Omental fat pad (tissue), 4 donors: ENCODE measurements around the gene DNM2. TPM values are rescaled to one million over a fixed set of nuclear protein-coding genes. Genes with fewer than 3 reads are reported as not detected.

Source experiments
- ATAC-seq: fragments of 150-250 bp; one replicate; pipeline ENCODE4 v1.9.1; 2016; ENCODE audit warnings: mild to moderate bottlenecking, moderate library complexity; ENCODE audit not compliant: low FRiP score
- DNase-seq: peaks from one replicate; pipeline ENCODE4 v3.0.0-alpha.2; 2019; ENCODE audit warnings: low spot score
- total RNA-seq, 4 donors: library from RNA; depleted of rRNA; stranded (reverse); fragments of >200 nt; gene quantifications; one replicate each; pipeline ENCODE4 v1.1.0, GENCODE V29; 2016
- TF ChIP-seq, protein P1 (sequence below), 3 donors: fragments of 450-650 bp; IDR thresholded peaks; one replicate each; pipeline ENCODE4 v1.5.1; 2016 to 2017; ENCODE audit warnings: antibody characterized with exemption in 3 of 3, mild to moderate bottlenecking in 3 of 3, moderate library complexity in 2 of 3

The DNM2 gene
- total RNA-seq, 4 donors from 2014 or later, result 76.5 to 135 (median 99.9) TPM

GRCh38 chr19:10685210-10685609, 32.7 kb upstream of the DNM2 start:
- DNase-seq, result no peak
- TF ChIP-seq, protein P1, sequence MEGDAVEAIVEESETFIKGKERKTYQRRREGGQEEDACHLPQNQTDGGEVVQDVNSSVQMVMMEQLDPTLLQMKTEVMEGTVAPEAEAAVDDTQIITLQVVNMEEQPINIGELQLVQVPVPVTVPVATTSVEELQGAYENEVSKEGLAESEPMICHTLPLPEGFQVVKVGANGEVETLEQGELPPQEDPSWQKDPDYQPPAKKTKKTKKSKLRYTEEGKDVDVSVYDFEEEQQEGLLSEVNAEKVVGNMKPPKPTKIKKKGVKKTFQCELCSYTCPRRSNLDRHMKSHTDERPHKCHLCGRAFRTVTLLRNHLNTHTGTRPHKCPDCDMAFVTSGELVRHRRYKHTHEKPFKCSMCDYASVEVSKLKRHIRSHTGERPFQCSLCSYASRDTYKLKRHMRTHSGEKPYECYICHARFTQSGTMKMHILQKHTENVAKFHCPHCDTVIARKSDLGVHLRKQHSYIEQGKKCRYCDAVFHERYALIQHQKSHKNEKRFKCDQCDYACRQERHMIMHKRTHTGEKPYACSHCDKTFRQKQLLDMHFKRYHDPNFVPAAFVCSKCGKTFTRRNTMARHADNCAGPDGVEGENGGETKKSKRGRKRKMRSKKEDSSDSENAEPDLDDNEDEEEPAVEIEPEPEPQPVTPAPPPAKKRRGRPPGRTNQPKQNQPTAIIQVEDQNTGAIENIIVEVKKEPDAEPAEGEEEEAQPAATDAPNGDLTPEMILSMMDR (IDR thresholded peaks at IDR 0.05), result no peak
- ATAC-seq, result no peak

- no peak for DNase-seq
- no peak for ATAC-seq
- TF ChIP-seq, protein P1 (IDR thresholded peaks at IDR 0.05), result no peak
These were observed 31.7 kb upstream of the DNM2 start for GRCh38 chr19:10686193-10686592.

- TF ChIP-seq, protein P1 (IDR thresholded peaks at IDR 0.05), result no peak
- DNase-seq (no peak), ATAC-seq (no peak)
These were observed 31.0 kb upstream of the DNM2 start for GRCh38 chr19:10686661-10687517.

GRCh38 chr19:10687518-10688288, 30.2 kb upstream of the DNM2 start:
- TF ChIP-seq, protein P1 (IDR thresholded peaks at IDR 0.05), result no peak
- ATAC-seq (no peak), DNase-seq (no peak)

DNA sequence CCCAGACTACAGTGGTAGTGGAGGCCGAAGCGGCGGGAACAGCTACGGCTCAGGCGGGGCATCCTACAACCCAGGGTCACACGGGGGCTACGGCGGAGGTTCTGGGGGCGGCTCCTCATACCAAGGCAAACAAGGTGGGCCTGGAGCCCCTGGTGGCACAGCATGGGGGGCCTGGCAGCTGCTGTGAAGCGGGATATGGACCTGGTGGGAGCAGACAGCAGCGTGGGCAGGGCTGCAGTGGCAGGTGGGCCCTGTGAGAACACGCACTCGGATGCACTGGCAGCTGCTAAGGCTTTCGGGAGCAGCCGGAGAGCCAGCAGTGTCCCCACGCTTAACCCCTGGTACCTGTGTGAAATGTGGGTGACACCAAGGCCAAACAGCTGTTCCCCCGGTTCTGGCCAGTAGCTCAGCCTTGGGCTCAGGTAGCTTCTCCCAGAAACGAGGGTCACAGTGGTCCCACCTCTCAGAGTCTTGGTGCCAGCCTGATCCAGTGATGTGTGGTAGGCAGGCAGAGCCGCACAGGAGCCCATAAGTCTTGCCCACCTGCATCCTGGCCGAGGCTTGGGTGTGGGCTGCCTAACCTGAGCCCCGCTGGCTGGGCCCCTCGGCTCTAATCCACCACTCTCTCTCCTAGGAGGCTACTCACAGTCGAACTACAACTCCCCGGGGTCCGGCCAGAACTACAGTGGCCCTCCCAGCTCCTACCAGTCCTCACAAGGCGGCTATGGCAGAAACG, 29.2 kb upstream of the DNM2 start:
- TF ChIP-seq, protein P1 (IDR thresholded peaks at IDR 0.05), result no peak
- no peak for ATAC-seq
- DNase-seq, result no peak

- TF ChIP-seq, protein P1 (IDR thresholded peaks at IDR 0.05), result no peak
- DNase-seq (no peak), ATAC-seq (no peak)
These were observed 27.5 kb upstream of the DNM2 start for GRCh38 chr19:10690341-10690781.
